Activated T-helper 17 cell treated with anti-CD3 and anti-CD28 coated beads, Interleukin-2, amount 50 U/mL, for 72 hours (primary cell): ENCODE results near the gene NEUROD6. TPM values are rescaled to one million over a fixed set of nuclear protein-coding genes. Genes with fewer than 3 reads are reported as not detected.

Experiments used
- ATAC-seq: fragments of 150-1000 bp; cut with Tn5 transposase; replicated peaks from 2 replicates; pipeline ENCODE4 v1.10.0; 2021; ENCODE audit warnings: mild to moderate bottlenecking, moderate library complexity
- H3K27ac Mint-ChIP-seq: one replicate; pipeline ENCODE4 v1.8.0; 2022; ENCODE audit warnings: mixed read lengths
- H3K27me3 Mint-ChIP-seq: one replicate; pipeline ENCODE4 v1.8.0; 2022; ENCODE audit warnings: mixed read lengths
- H3K36me3 Mint-ChIP-seq: one replicate; pipeline ENCODE4 v1.8.0; 2022; ENCODE audit warnings: low read depth, mild to moderate bottlenecking, mixed read lengths
- H3K4me1 Mint-ChIP-seq: one replicate; pipeline ENCODE4 v1.8.0; 2022; ENCODE audit warnings: mixed read lengths
- H3K4me3 Mint-ChIP-seq: one replicate; pipeline ENCODE4 v1.8.0; 2022; ENCODE audit warnings: mild to moderate bottlenecking, mixed read lengths
- H3K9me3 Mint-ChIP-seq: one replicate; pipeline ENCODE4 v1.8.0; 2022; ENCODE audit warnings: mixed read lengths
- total RNA-seq, 2 donors: library from RNA; stranded (reverse); gene quantifications; one replicate each; pipeline ENCODE4 v1.2.3, GENCODE V29; 2022

The NEUROD6 gene
- total RNA-seq, 2 donors from 2014 or later, result not detected

DNA sequence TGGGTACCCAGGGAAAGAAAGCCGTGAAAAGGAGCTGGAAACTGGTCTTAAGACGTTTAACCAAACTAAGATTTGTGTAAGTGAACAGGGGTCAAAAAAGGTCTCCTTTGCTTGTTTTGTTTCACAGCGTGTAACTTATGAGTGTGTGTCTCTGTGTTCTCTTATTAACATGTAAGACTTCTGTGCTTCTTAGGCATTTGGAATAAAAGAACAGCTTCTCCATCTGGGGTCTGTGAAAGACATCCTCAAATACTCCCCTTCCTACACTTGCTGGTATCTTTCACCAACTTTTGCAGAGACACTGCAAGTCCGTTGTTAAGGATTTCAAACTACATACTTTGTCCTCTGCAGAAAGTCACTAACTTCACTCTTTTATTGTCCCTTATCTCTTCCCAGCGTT, 615 bp upstream of the NEUROD6 start:
- no peaks in the 10 kb centered on the region for H3K9me3 Mint-ChIP-seq
- no peak overlapping the region for H3K4me3 Mint-ChIP-seq
- no peaks in the 10 kb centered on the region for H3K4me1 Mint-ChIP-seq

DNA sequence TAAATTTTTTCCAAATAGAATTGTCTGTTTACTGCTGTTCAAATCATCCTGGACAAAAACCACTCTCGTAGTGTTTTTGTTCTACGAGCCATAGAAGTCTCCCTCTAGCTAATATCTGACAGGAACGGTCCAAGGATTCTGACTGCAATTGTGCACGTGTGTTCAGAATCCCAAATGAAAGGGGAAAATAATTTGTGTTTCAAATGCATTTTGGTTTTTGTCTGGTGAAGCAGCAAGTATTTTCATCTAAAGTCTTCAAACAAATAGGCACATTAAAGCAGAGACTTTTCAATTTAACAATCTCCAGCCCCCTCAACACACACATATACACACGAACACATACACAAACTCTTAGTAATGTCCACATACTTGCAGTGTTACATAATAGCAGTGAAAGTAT, 475 bp downstream of the NEUROD6 start:
- H3K27me3 Mint-ChIP-seq, result peaks cover 6% of the 10 kb centered on the region
- H3K4me1 Mint-ChIP-seq, result no peaks in the 10 kb centered on the region
- H3K36me3 Mint-ChIP-seq, result no peaks in the 10 kb centered on the region
- H3K27ac Mint-ChIP-seq, result no peak overlapping the region
- ATAC-seq, result no peak
- no peak overlapping the region for H3K4me3 Mint-ChIP-seq
- H3K9me3 Mint-ChIP-seq, result no peaks in the 10 kb centered on the region

More for the DNA sequence above, 615 bp upstream of the NEUROD6 start:
- Mint-ChIP-seq H3K27ac (no peak overlapping the region), H3K27me3 (peaks cover 4% of the 10 kb centered on the region), H3K36me3 (no peaks in the 10 kb centered on the region)
- ATAC-seq, result no peak

DNA sequence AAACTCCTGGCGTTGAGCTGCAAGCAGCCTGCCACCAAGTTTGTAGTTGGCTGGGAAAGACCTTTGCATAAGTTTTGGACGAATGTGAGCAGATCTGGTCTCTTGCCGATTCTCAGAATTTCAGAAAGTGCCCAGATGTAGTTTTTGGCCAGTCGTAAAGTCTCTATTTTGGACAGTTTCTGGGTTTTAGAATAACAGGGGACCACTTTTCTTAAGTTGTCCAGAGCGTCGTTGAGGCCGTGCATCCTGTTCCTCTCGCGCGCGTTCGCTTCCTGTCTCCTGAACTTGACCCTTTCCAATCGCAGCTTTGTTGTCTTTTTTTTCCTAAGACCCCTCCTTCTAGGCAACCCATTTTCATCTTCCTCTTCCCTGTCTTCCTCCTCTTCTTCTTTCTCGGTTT, 1.8 kb downstream of the NEUROD6 start:
- no peaks in the 10 kb centered on the region for H3K4me1 Mint-ChIP-seq
- no peak overlapping the region for H3K27ac Mint-ChIP-seq
- no peak overlapping the region for H3K4me3 Mint-ChIP-seq
- H3K27me3 Mint-ChIP-seq, result peaks cover 10% of the 10 kb centered on the region
- H3K36me3 Mint-ChIP-seq, result no peaks in the 10 kb centered on the region
- ATAC-seq, result no peak
- no peaks in the 10 kb centered on the region for H3K9me3 Mint-ChIP-seq

DNA sequence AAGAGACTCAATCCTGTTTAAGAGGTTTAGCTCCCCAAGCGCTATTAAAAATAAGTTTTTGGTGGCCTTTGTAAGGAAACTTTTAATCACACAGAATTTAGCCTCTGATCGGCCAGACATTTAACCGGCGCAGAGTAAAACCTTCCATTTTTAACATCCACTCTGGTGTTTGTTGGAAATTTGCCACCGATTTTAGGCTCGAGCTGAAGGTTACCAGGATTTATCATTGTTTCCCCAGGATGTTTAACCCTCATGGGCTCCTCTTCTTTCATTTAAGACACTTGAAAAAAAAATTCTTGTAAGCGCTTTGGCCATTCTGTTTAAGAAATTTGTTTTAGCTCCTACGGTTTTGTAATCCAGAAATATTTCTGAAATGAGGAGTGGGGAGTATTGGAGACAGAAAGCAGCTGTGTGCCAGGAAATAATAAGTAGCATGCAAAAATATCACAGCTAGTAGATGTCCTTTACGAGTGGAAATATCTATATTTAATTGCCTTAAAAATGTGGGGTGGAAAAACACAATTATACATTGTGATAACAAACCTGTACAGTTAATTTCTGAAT, 3.4 kb downstream of the NEUROD6 start:
- H3K4me1 Mint-ChIP-seq, result no peaks in the 10 kb centered on the region
- no peak overlapping the region for H3K4me3 Mint-ChIP-seq
- no peak for ATAC-seq
- peaks cover 3% of the 10 kb centered on the region for H3K9me3 Mint-ChIP-seq
- peaks cover 10% of the 10 kb centered on the region for H3K27me3 Mint-ChIP-seq
- H3K27ac Mint-ChIP-seq, result no peak overlapping the region
- H3K36me3 Mint-ChIP-seq, result no peaks in the 10 kb centered on the region

DNA sequence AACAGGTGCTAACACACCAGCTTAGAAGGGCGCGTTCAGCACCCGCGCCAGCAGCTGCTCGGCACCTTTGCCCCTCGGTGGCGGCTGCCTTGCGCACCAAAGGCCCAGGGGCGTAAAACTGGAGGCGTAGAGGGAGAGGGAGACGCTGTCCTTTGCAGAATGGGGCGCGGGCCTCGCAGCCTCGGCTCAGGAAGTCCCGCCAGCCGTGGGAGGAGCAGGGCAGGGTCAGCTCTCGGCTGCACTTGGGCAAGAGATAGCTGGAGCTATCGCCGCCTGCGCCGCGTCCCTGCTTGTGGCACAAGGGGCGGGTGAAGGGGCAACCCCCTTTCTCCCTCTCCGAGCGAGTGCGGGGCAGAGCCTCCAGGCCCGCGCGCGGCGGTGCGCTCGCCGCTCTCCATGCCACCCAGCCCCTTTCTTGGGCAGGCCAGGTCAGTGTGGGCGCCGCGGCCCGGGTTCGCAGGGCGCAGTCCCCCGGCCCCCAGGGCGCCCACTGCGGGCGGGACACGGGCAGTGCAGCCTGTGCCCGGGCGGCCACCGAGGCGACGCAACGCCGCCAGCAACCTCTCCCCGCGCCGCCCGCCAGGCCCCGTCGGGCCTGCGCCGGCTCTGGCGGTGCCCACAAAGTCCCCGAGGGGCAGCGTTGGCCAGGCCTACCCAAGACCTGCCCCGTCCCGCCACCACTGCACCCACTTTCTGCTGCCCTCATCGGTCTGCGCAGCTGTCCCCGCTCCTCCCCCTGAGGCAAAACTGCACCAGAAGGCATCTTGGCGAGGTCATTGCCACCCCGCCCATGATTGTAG, 4.1 kb downstream of the NEUROD6 start:
- H3K9me3 Mint-ChIP-seq, result peaks cover 6% of the 10 kb centered on the region
- no peak overlapping the region for H3K27ac Mint-ChIP-seq
- H3K36me3 Mint-ChIP-seq, result no peaks in the 10 kb centered on the region
- H3K4me1 Mint-ChIP-seq, result no peaks in the 10 kb centered on the region
- H3K4me3 Mint-ChIP-seq, result no peak overlapping the region
- peaks cover 10% of the 10 kb centered on the region for H3K27me3 Mint-ChIP-seq
- ATAC-seq, result no peak

DNA sequence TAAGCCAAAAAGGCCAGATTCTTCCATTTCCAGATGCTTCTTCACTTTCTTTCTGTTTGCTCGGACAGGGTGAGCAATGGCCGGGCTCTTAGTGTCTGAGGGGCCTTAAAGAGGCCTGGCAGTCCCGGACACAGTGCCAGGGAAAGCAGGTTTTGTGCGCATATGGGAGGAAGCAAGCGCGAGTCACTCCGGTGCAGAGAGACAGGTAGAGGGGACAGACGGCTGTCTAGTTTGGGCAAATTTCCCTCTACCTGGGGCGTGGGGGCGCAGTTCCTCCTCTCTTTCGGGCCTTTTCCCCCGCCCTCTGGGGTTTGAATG, 4.7 kb downstream of the NEUROD6 start:
- Mint-ChIP-seq H3K4me1 (no peaks in the 10 kb centered on the region), H3K27me3 (peaks cover 10% of the 10 kb centered on the region)

DNA sequence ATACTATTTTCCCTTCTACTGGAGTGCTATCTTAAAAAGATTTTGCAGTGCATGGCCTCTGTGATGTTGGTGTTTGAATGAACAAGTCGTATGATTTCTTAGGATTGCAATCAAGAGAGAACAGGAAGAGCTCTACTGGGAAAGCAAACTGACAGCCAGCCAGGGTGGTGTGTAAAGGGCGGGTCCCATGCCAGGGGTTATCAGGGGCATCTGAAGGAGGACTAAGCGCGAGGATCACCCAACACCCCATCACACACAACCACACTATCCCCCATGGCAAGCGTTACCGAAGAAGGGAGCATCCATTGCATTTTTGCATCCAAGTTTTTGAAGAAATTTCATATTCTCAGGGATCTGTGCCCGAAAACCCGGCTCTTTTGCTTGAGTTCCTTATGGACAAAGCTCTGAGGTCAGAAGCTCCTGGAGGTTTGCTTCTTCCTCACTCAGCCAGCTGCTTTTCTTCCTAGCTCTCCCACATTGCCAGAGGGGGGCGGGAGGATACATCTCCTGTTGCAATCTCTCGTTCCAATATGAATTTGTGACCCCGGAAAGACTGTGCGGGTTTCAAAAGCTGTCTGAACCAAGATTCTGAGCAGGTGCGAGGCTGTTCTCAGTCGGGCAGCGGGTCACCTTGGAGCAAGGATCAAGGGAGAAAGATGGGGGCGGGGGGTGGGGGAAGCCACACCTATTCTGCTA, 5.2 kb downstream of the NEUROD6 start:
- H3K27ac Mint-ChIP-seq, result no peak overlapping the region
- no peaks in the 10 kb centered on the region for H3K36me3 Mint-ChIP-seq
- ATAC-seq, result no peak
- no peak overlapping the region for H3K4me3 Mint-ChIP-seq
- peaks cover 10% of the 10 kb centered on the region for H3K27me3 Mint-ChIP-seq
- peaks cover 8% of the 10 kb centered on the region for H3K9me3 Mint-ChIP-seq
- H3K4me1 Mint-ChIP-seq, result no peaks in the 10 kb centered on the region

More for the DNA sequence above, 4.7 kb downstream of the NEUROD6 start:
- peaks cover 6% of the 10 kb centered on the region for H3K9me3 Mint-ChIP-seq
- H3K4me3 Mint-ChIP-seq, result no peak overlapping the region
- no peak for ATAC-seq
- no peak overlapping the region for H3K27ac Mint-ChIP-seq
- H3K36me3 Mint-ChIP-seq, result no peaks in the 10 kb centered on the region

DNA sequence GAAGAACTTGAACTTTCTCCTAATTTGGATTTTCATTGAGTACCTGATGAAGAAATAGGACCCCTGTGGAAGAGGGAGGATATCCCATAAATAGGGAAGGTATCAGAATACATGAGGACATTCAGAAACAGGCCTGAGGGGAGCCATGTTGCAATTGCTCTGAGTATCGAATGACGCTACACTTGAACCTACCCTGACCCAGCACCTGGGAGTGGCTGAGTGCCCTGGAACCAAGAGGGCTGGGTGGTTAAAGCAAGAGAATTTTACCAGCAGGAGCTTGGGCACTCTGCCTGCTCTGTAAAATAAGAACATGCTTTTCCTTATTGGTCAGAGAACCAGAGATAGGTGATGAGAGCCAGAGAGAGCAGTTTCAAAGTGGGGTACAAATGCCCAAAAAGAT, 7.2 kb downstream of the NEUROD6 start:
- Mint-ChIP-seq H3K4me3 (no peak overlapping the region), H3K27me3 (peaks cover 6% of the 10 kb centered on the region), H3K27ac (no peak overlapping the region), H3K36me3 (no peaks in the 10 kb centered on the region), H3K9me3 (peaks cover 9% of the 10 kb centered on the region), H3K4me1 (no peaks in the 10 kb centered on the region)
- ATAC-seq, result no peak

DNA sequence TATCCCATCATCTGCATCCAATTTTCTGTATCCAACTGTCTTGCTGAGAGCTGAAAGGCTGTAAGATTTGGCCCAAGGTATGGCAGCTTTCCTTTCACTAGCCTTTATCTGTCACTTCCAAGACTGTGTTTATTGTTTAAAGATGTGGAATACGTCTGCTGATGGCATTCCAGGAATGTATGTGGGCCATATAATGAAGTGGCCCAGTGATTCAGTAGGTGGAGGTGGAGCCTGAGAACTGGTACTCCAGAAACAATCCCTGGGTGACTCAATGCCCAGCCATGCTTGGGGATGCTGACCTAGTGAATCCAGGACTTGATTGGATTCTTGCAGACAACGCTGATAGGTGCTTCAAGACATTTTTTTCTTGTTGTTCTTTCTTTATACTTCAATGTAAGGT, 13.5 kb downstream of the NEUROD6 start:
- no peaks in the 10 kb centered on the region for H3K4me1 Mint-ChIP-seq
- H3K9me3 Mint-ChIP-seq, result peaks cover 10% of the 10 kb centered on the region
- no peaks in the 10 kb centered on the region for H3K27me3 Mint-ChIP-seq
- H3K4me3 Mint-ChIP-seq, result no peak overlapping the region
- no peak overlapping the region for H3K27ac Mint-ChIP-seq
- H3K36me3 Mint-ChIP-seq, result no peaks in the 10 kb centered on the region
- ATAC-seq, result no peak

DNA sequence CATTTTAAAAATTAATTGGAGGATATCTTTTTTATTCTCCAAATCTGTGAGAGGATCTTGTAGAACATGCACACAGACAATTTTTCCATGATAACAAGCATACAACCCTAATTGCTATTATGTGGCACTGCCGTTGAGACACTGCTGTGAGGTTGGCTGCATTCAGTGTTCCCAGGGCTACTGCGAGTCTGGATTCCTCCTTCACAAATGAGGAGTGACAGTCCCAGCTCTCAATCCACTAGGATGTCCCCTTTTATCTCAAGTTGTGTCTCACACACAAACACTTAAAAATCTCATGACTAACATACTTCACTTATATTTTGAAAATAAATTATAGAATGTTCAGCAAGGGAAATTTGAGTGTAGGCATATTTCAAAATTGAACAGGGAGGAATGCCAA, 14.1 kb downstream of the NEUROD6 start:
- peaks cover 7% of the 10 kb centered on the region for H3K9me3 Mint-ChIP-seq
- no peaks in the 10 kb centered on the region for H3K27me3 Mint-ChIP-seq
- ATAC-seq, result no peak
- H3K27ac Mint-ChIP-seq, result no peak overlapping the region
- no peak overlapping the region for H3K4me3 Mint-ChIP-seq
- H3K4me1 Mint-ChIP-seq, result no peaks in the 10 kb centered on the region
- no peaks in the 10 kb centered on the region for H3K36me3 Mint-ChIP-seq

DNA sequence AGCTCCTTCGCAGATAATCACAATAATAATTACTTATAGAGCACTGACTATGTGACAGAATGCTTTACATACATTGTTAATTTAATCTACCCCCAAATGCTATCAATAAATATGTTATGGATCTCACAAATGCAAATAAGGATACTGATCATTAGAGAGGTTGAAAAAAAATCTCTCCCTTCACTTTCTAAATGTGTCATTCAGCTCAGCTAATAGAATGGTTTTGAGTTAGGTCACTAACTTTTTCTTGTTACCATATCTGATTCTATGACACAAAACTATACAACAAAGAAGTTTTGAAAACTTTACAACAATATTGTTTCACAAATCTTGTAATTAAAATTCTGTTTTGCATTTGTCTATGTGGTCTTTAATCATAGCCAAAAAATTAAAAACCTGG, 17.4 kb downstream of the NEUROD6 start:
- Mint-ChIP-seq H3K27ac (no peak overlapping the region), H3K36me3 (no peaks in the 10 kb centered on the region), H3K4me1 (no peaks in the 10 kb centered on the region), H3K9me3 (peaks cover 5% of the 10 kb centered on the region), H3K27me3 (no peaks in the 10 kb centered on the region), H3K4me3 (no peak overlapping the region)
- ATAC-seq, result no peak

DNA sequence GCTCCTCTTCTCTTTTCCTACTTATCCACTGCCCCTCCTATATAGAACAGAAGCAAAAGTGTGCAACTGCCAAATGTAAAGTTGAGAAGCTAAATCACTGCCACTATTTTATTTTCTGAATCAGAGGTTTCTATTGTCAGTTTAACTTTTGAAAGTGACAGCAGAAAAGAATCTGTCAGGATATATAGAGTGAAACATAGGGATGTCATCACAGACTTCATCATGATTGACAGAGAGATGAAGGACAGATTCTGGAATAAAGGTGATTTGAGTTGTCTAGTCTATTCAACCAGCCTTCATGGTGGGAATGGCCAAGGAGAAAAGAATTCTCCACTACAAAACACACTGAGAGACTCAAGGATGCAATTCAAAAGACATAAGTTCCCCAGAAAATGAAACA, 19.9 kb downstream of the NEUROD6 start:
- Mint-ChIP-seq H3K9me3 (peaks cover 5% of the 10 kb centered on the region), H3K36me3 (no peaks in the 10 kb centered on the region), H3K27ac (no peak overlapping the region), H3K27me3 (no peaks in the 10 kb centered on the region), H3K4me1 (no peaks in the 10 kb centered on the region), H3K4me3 (no peak overlapping the region)
- no peak for ATAC-seq

DNA sequence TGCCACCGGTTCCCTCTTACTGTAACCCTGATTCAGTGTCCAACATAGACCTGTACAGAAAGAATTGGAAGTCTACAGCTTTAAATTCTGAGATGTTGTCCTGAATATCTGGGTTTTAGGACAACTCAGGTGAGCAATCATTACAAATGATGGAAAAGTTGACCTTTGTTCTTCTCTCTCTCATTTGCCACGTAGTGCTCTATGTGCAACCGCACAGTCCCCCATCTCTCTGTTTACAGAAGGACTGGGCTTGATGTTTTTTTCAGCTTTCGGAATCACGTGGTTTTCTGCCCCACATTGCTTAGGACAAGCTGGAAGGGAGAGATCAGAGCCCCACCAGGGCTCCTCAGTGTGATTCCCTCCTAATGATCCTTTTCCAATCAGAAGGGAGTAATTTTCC, 22.2 kb downstream of the NEUROD6 start:
- Mint-ChIP-seq H3K27ac (no peak overlapping the region), H3K9me3 (no peaks in the 10 kb centered on the region), H3K4me1 (no peaks in the 10 kb centered on the region), H3K27me3 (no peaks in the 10 kb centered on the region), H3K4me3 (no peak overlapping the region), H3K36me3 (no peaks in the 10 kb centered on the region)
- ATAC-seq, result no peak

DNA sequence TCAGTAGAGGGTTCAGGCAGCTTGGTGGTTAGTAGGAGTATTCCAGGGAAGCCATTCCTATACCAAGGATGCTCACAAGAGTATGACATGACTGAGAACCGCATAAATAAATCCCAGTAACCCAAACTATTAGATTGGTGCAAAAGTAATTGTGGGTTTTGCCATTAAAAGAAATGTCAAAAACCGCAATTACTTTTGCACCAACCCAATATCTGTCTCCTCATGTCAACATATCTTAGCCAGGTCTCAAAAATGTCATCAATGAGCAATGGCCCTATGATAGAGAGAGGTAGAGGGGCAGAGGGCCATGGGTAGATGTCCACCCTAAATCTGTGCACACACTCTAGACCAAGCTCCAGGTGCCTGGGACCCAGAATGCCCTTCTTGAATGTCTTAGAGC, 23.6 kb downstream of the NEUROD6 start:
- Mint-ChIP-seq H3K27me3 (no peaks in the 10 kb centered on the region), H3K4me1 (no peaks in the 10 kb centered on the region), H3K36me3 (no peaks in the 10 kb centered on the region), H3K9me3 (no peaks in the 10 kb centered on the region), H3K27ac (no peak overlapping the region), H3K4me3 (no peak overlapping the region)
- no peak for ATAC-seq

DNA sequence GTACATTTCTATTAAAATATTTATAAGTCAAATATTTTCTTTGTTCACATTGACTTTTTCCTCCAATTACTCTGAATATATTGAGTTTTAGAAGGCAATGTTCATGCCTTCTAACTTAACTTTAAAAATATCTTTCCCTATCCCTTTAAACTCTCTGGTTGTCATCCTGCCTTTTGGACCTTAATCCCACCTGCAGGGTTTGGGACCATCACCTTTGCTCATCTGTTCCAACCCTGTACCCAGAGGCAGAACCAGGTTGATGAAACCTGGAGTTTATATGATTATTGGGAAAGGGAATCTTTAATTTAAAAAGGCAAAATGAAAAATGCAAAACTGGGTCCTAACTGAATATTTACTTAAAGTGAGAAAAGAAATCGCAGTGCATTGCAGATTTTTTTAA, 24.8 kb downstream of the NEUROD6 start:
- Mint-ChIP-seq H3K4me1 (no peaks in the 10 kb centered on the region), H3K27me3 (no peaks in the 10 kb centered on the region), H3K9me3 (no peaks in the 10 kb centered on the region), H3K4me3 (no peak overlapping the region), H3K36me3 (no peaks in the 10 kb centered on the region), H3K27ac (no peak overlapping the region)
- ATAC-seq, result no peak
